ENCODE measurements around the gene IL10.

The IL10 gene

GRCh38 chr1:206727981-206728696 lies 44.2 kb downstream of the IL10 start:
- TF ChIP-seq CTCF (IDR thresholded peaks at IDR 0.05; ENCODE audit: insufficient read depth, low read depth, low read length, missing control alignments), result no peak
- no peak for DNase-seq (ENCODE audit: low read depth)
- H3K4me3 ChIP-seq (ENCODE audit: low read length), result no peak overlapping the region

GRCh38 chr1:206725109-206725963 lies 47.0 kb downstream of the IL10 start:
- DNase-seq (ENCODE audit: low read depth), result peak; percentile 60
- TF ChIP-seq CTCF (IDR thresholded peaks at IDR 0.05; ENCODE audit: insufficient read depth, low read depth, low read length, missing control alignments), result peak; percentile 75
- H3K4me3 ChIP-seq (ENCODE audit: low read length), result no peak overlapping the region

- DNase-seq (ENCODE audit: low read depth), result peak; percentile 78
- TF ChIP-seq CTCF (IDR thresholded peaks at IDR 0.05; ENCODE audit: insufficient read depth, low read depth, low read length, missing control alignments), result no peak
- H3K4me3 ChIP-seq (ENCODE audit: low read length), result no peak overlapping the region
These were observed 48.4 kb downstream of the IL10 start for GRCh38 chr1:206723805-206724472.

GRCh38 chr1:206723462-206723804 lies 48.9 kb downstream of the IL10 start:
- no peak for DNase-seq (ENCODE audit: low read depth)
- no peak overlapping the region for H3K4me3 ChIP-seq (ENCODE audit: low read length)

GRCh38 chr1:206722751-206723461 lies 49.4 kb downstream of the IL10 start:
- no peak overlapping the region for H3K4me3 ChIP-seq (ENCODE audit: low read length)
- DNase-seq (ENCODE audit: low read depth), result no peak
- TF ChIP-seq CTCF (IDR thresholded peaks at IDR 0.05; ENCODE audit: insufficient read depth, low read depth, low read length, missing control alignments), result no peak

More at GRCh38 chr1:206723462-206723804, 48.9 kb downstream of the IL10 start:
- no peak for TF ChIP-seq CTCF (IDR thresholded peaks at IDR 0.05; ENCODE audit: insufficient read depth, low read depth, low read length, missing control alignments)

- DNase-seq (ENCODE audit: low read depth), result no peak
- H3K4me3 ChIP-seq (ENCODE audit: low read length), result no peak overlapping the region
- no peak for TF ChIP-seq CTCF (IDR thresholded peaks at IDR 0.05; ENCODE audit: insufficient read depth, low read depth, low read length, missing control alignments)
These were observed 50.8 kb downstream of the IL10 start for GRCh38 chr1:206721454-206721853.

Measured in epithelial cell of esophagus (primary cell).